ENCODE measurements around the gene RGL2.

The RGL2 gene

DNA sequence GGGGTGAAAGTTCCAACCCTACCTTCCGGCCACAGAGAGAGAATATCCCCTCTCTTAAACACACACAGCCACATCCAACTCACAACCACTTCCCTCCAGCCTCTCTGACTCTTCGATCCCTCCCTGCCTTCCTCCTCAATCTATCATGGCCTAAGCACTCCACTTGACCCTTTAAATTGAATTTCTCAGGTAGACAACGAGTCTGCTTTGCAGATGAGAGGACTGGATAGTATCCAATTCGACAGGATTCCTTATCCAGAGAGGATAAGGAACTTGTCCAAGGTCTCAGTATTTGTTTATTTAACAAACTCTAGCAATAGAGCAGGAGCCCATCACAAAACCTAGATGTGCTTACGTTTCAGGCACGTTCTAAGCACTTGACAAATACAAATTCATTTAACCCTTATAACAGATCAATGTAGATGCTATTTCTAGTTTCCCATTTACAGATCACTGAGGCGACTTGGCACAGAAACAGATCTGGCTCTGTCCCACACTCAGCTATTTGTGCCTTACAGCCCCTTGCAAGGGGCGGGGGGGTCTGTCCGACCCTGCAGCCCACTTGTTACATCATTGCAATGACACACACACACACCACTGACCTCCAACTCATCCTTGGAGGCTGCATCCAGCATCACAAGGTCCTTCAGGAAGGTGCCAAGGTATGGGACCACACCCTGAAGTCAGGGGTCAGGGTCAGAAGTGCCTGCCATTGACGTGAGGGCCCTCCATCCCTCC is 4.5 kb downstream of the RGL2 start:
- Histone ChIP-seq H3K9ac (ENCODE audit: low read length) (no peak overlapping the region), H3K9me2 (ENCODE audit: low read depth, low read length) (no peaks in the 10 kb centered on the region), H3K27me3 (ENCODE audit: insufficient read depth, low read length) (no peaks in the 10 kb centered on the region), H3K4me3 (ENCODE audit: low read depth, low read length, poor library complexity, severe bottlenecking) (no peak overlapping the region), H4K20me1 (ENCODE audit: insufficient read depth, low read length) (no peaks in the 10 kb centered on the region), H3F3A (ENCODE audit: insufficient read depth, low read length) (no peaks in the 10 kb centered on the region), H3K27ac (ENCODE audit: low read depth, low read length, poor library complexity, severe bottlenecking) (no peak overlapping the region), H3K36me3 (ENCODE audit: insufficient read depth, low read length) (peaks cover 32% of the 10 kb centered on the region; the same call in 1 of the 2 replicates), H3K79me2 (ENCODE audit: insufficient read depth, low read length) (peaks cover 11% of the 10 kb centered on the region), H2AFZ (ENCODE audit: low read length) (no peak overlapping the region), H3K9me3 (ENCODE audit: low read length) (no peaks in the 10 kb centered on the region), H3K4me1 (ENCODE audit: insufficient read depth, low read length, severe bottlenecking) (peaks cover 20% of the 10 kb centered on the region), H3K4me2 (ENCODE audit: low read length) (no peak overlapping the region)
- no peak for TF ChIP-seq EZH2 (IDR thresholded peaks at IDR 0.05; ENCODE audit: borderline replicate concordance, low read length)
- no peak for TF ChIP-seq CTCF (IDR thresholded peaks at IDR 0.05; ENCODE audit: low read length)

DNA sequence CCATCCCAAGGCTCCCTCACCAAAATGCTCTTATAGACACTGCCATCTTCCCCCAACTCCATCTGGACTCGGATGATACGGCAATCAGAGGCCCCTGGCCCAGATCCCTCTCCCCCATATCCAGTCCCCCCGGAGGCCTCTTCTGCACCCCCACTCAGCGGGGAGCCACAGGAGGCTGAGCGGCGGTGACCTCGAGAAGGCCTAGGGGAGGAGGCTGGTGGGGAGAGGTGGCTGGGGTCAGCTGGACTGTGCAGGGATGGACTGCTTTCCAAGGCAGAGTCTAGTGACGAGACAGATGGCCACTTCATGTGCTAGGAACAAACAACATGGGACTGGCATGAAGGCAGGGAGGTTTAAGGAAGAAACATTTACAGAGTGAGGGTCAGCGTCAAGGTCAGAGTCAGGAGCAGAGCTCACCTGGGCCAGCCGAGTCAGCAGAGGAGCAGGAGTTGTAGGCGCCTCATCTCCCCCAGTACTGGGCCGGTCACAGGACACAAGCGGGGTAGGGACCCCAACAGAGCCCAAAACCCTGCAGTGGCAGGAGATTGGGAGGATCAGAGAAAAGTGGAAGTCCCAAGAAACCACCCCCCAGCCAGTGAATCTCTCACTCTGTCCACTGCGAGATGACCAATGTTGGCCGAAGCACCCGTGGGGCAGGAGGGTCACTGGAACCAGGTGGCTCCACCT is 5.6 kb downstream of the RGL2 start:
- H3K27ac ChIP-seq (ENCODE audit: low read depth, low read length, poor library complexity, severe bottlenecking) = no peak overlapping the region
- H3K9ac ChIP-seq (ENCODE audit: low read length) = no peak overlapping the region
- H3K9me3 ChIP-seq (ENCODE audit: low read length) = no peaks in the 10 kb centered on the region
- TF ChIP-seq CTCF (IDR thresholded peaks at IDR 0.05; ENCODE audit: low read length) (no peak), EZH2 (IDR thresholded peaks at IDR 0.05; ENCODE audit: borderline replicate concordance, low read length) (no peak)
- H3F3A ChIP-seq (ENCODE audit: insufficient read depth, low read length) = no peaks in the 10 kb centered on the region
- H2AFZ ChIP-seq (ENCODE audit: low read length) = no peak overlapping the region
- no peak overlapping the region for H3K4me3 ChIP-seq (ENCODE audit: low read depth, low read length, poor library complexity, severe bottlenecking)
- H3K4me2 ChIP-seq (ENCODE audit: low read length) = no peak overlapping the region
- H4K20me1 ChIP-seq (ENCODE audit: insufficient read depth, low read length) = no peaks in the 10 kb centered on the region
- H3K36me3 ChIP-seq (ENCODE audit: insufficient read depth, low read length) = peaks cover 32% of the 10 kb centered on the region; the same call in 1 of the 2 replicates
- H3K9me2 ChIP-seq (ENCODE audit: low read depth, low read length) = no peaks in the 10 kb centered on the region
- H3K79me2 ChIP-seq (ENCODE audit: insufficient read depth, low read length) = peaks cover 17% of the 10 kb centered on the region
- H3K4me1 ChIP-seq (ENCODE audit: insufficient read depth, low read length, severe bottlenecking) = peaks cover 25% of the 10 kb centered on the region
- no peaks in the 10 kb centered on the region for H3K27me3 ChIP-seq (ENCODE audit: insufficient read depth, low read length)

GRCh38 chr6:33290459-33290858 is 8.3 kb downstream of the RGL2 start:
- Histone ChIP-seq H3K4me2 (ENCODE audit: low read length) (peak overlapping the region; percentile 89), H3K9ac (ENCODE audit: low read length) (peak overlapping the region; percentile 95), H3K79me2 (ENCODE audit: insufficient read depth, low read length) (peaks cover 17% of the 10 kb centered on the region), H3F3A (ENCODE audit: insufficient read depth, low read length) (no peaks in the 10 kb centered on the region), H3K9me3 (ENCODE audit: low read length) (no peaks in the 10 kb centered on the region), H4K20me1 (ENCODE audit: insufficient read depth, low read length) (no peaks in the 10 kb centered on the region), H3K27ac (ENCODE audit: low read depth, low read length, poor library complexity, severe bottlenecking) (no peak overlapping the region), H3K27me3 (ENCODE audit: insufficient read depth, low read length) (no peaks in the 10 kb centered on the region), H2AFZ (ENCODE audit: low read length) (no peak overlapping the region), H3K36me3 (ENCODE audit: insufficient read depth, low read length) (peaks cover 47% of the 10 kb centered on the region), H3K9me2 (ENCODE audit: low read depth, low read length) (no peaks in the 10 kb centered on the region), H3K4me1 (ENCODE audit: insufficient read depth, low read length, severe bottlenecking) (peaks cover 24% of the 10 kb centered on the region), H3K4me3 (ENCODE audit: low read depth, low read length, poor library complexity, severe bottlenecking) (peak overlapping the region; percentile 98)
- TF ChIP-seq EZH2 (IDR thresholded peaks at IDR 0.05; ENCODE audit: borderline replicate concordance, low read length) (no peak), CTCF (IDR thresholded peaks at IDR 0.05; ENCODE audit: low read length) (no peak)

Data from OCI-LY1 (cell line).